Mesenteric fat pad (tissue), 1 donor: ENCODE measurements around the gene ETS2. TPM values are rescaled to one million over a fixed set of nuclear protein-coding genes. Genes with fewer than 3 reads are reported as not detected.

Experiments
- DNase-seq: peaks from one replicate; pipeline ENCODE4 v3.0.0-alpha.2; 2020; ENCODE audit warnings: low spot score
- total RNA-seq: library from RNA; stranded (reverse); fragmentation: NEBNext Ultra II Directional; extraction: Animal tissue kit (Norgen Biotek cat#: 25700); gene quantifications from one replicate; pipeline ENCODE4 v1.2.1, GENCODE V29; 2021
- donor health status: DM: yes; HTN: yes; CAD: no.

ETS2 gene
- total RNA-seq, 1 donor from 2014 or later, result 110 TPM

GRCh38 chr21:38800924-38801744, 4.6 kb upstream of the ETS2 start:
- DNase-seq, result no peak

GRCh38 chr21:38802050-38803026, 3.4 kb upstream of the ETS2 start:
- no peak for DNase-seq

GRCh38 chr21:38803075-38803660, 2.6 kb upstream of the ETS2 start:
- no peak for DNase-seq

GRCh38 chr21:38804030-38804788, 1.5 kb upstream of the ETS2 start:
- no peak for DNase-seq

GRCh38 chr21:38804789-38805327, 871 bp upstream of the ETS2 start:
- peak; percentile 93 for DNase-seq

- no peak for DNase-seq
Measured at GRCh38 chr21:38806153-38806941, 618 bp downstream of the ETS2 start.

- DNase-seq, result no peak
Measured at GRCh38 chr21:38806942-38807284, 1.2 kb downstream of the ETS2 start.

- no peak for DNase-seq
Measured at GRCh38 chr21:38807441-38807871, 1.7 kb downstream of the ETS2 start.

- DNase-seq, result no peak
Measured at GRCh38 chr21:38807986-38808385, 2.3 kb downstream of the ETS2 start.

- DNase-seq, result no peak
Measured at GRCh38 chr21:38809198-38809878, 3.6 kb downstream of the ETS2 start.

GRCh38 chr21:38810034-38810825, 4.5 kb downstream of the ETS2 start:
- no peak for DNase-seq

GRCh38 chr21:38810826-38811164, 5.1 kb downstream of the ETS2 start:
- DNase-seq, result no peak

- no peak for DNase-seq
Measured at GRCh38 chr21:38811257-38811656, 5.5 kb downstream of the ETS2 start.

- DNase-seq, result no peak
Measured at GRCh38 chr21:38813143-38813542, 7.4 kb downstream of the ETS2 start.

GRCh38 chr21:38813547-38813946, 7.8 kb downstream of the ETS2 start:
- DNase-seq, result no peak

- no peak for DNase-seq
Measured at GRCh38 chr21:38814126-38815059, 8.7 kb downstream of the ETS2 start.

- no peak for DNase-seq
Measured at GRCh38 chr21:38815060-38815405, 9.3 kb downstream of the ETS2 start.
